Gastrocnemius medialis (tissue), 4 donors: ENCODE measurements around the gene SMYD3. TPM values are rescaled to one million over a fixed set of nuclear protein-coding genes. Genes with fewer than 3 reads are reported as not detected.

Experiments
- ATAC-seq, 2 donors: fragments of 150-250 bp; one replicate each; pipeline ENCODE4 v1.9.1; 2016
- DNase-seq, 2 donors: peaks; one replicate each; pipeline ENCODE4 v3.0.0-alpha.2; 2019
- H3K27ac ChIP-seq, 4 donors: fragments of 200-600 bp; sonication (generic); 1 replicate in 1 of 4; 2 replicates in 3 of 4; pipeline ENCODE4 v1.5.1; 2016 to 2018; ENCODE audit warnings: mild to moderate bottlenecking in 2 of 4, moderate library complexity in 1 of 4
- H3K27me3 ChIP-seq, 3 donors: fragments of 200-600 bp; sonication (generic) in 2 of 3; 1 replicate in 1 of 3; 2 replicates in 2 of 3; pipeline versions ENCODE4 v1.5.1 to v1.6.0; 2016 to 2019; ENCODE audit warnings: mild to moderate bottlenecking in 1 of 3, moderate library complexity in 1 of 3
- H3K36me3 ChIP-seq, 2 donors: fragments of 200-600 bp; sonication (generic) in 1 of 2; one replicate each; pipeline ENCODE4 v1.5.1; 2017 to 2018
- H3K4me1 ChIP-seq, 2 donors: fragments of 200-600 bp; sonication (generic) in 1 of 2; one replicate each; pipeline ENCODE4 v1.5.1; 2016 to 2017; ENCODE audit warnings: mild to moderate bottlenecking in 2 of 2
- H3K4me3 ChIP-seq, 4 donors: fragments of 200-600 bp; sonication (generic) in 3 of 4; 1 replicate in 1 of 4; 2 replicates in 3 of 4; pipeline ENCODE4 v1.5.1; 2016 to 2019; ENCODE audit warnings: mild to moderate bottlenecking in 2 of 4
- H3K9me3 ChIP-seq, 3 donors: fragments of 200-600 bp; sonication (generic) in 2 of 3; 1 replicate in 1 of 3; 2 replicates in 2 of 3; pipeline ENCODE4 v1.5.1; 2016 to 2019
- CTCF ChIP-seq, 5 experiments: fragments of 450-650 bp in 3 of 5; fragments of 200-600 bp in 2 of 5; sonication (generic) in 2 of 5; IDR thresholded peaks in 4 of 5; conservative IDR thresholded peaks in 1 of 5; 1 replicate in 4 of 5; 2 replicates in 1 of 5; pipeline ENCODE4 v1.5.1; 2016 to 2019; ENCODE audit warnings: antibody characterized with exemption in 5 of 5, mild to moderate bottlenecking in 3 of 5, moderate library complexity in 3 of 5
- POLR2A ChIP-seq, 2 donors: fragments of 450-650 bp; IDR thresholded peaks; one replicate each; pipeline ENCODE4 v1.6.1; 2017; ENCODE audit warnings: antibody characterized with exemption in 2 of 2, mild to moderate bottlenecking in 2 of 2, moderate library complexity in 2 of 2
- in situ Hi-C, 4 donors: fragments of 200-750 bp; cut with MboI; loops; one replicate each; pipeline versions ENCODE4 v1.15.0 to v1.8.0; 2017; ENCODE audit warnings: low sequenced_read_pairs in 4 of 4
- intact Hi-C: fragments of 100-400 bp; cut with DNase I; formaldehyde crosslinking; loops from one replicate; pipeline ENCODE4 v1.15.1; 2023; ENCODE audit warnings: low total_unique reads
- total RNA-seq, 4 donors: library from RNA; depleted of rRNA; stranded (reverse); fragments of >200 nt; gene quantifications; one replicate each; pipeline versions ENCODE4 v1.1.0 to v1.2.3, GENCODE V29; 2016

Gene SMYD3
- total RNA-seq, 4 donors from 2014 or later = 4.4 to 10.3 (median 6.3) TPM

DNA sequence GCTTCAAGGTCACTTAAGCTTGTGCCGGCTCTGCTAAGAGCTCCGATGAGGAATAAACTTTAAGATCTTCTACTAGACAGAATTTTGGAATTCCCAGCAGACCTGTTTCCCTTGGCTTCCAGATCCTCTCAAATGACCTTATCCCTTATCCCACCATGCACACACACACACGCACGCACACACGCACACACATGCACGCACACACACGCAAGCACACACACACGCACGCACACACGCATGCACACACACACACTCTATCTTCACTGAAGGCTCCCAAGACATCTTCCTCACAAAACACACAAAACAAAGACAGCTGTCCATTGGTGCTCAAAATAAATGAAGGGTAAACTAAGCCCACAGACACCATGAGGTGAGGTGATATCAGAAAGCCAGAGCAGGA is 692.4 kb downstream of the SMYD3 start:
- intact Hi-C loops = no loop called here
- H3K9me3 ChIP-seq = no peaks in the 10 kb centered on the region
- ATAC-seq (no peak), DNase-seq (no peak)
- H3K27me3 ChIP-seq = no peaks in the 10 kb centered on the region
- H3K4me1 ChIP-seq = no peaks in the 10 kb centered on the region
- in situ Hi-C loops = no loop called here
- no peak overlapping the region for H3K4me3 ChIP-seq
- no peak for TF ChIP-seq POLR2A (IDR thresholded peaks at IDR 0.05)
- TF ChIP-seq CTCF (IDR thresholded peaks at IDR 0.05 in 4 of 5, conservative IDR thresholded peaks at IDR 0.05 in 1 of 5) = no peak
- H3K27ac ChIP-seq = no peak overlapping the region
- H3K36me3 ChIP-seq = no peaks in the 10 kb centered on the region

DNA sequence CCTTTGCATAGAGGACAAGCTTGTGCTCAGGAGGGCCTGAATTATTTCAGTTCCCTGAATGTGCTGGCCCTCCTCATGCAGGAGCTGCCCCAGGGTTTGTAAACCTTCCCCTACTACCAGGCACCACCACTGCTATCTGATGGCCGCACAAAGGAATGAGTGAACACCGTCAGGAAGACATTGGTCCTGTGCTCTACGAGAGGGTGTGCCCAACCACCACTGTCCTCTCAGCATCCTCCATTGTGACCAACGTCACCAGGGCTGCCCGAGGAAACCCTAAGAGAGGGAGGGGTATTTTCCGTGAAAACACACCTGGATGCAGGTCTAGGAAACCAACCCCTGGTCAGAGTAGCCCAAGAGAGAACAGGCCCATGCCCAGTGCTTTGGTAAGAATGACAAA is 694.8 kb downstream of the SMYD3 start:
- DNase-seq = no peak
- H3K9me3 ChIP-seq = no peaks in the 10 kb centered on the region
- ATAC-seq = no peak
- H3K4me1 ChIP-seq = no peaks in the 10 kb centered on the region
- H3K36me3 ChIP-seq = no peaks in the 10 kb centered on the region
- no peak overlapping the region for H3K27ac ChIP-seq
- in situ Hi-C loops = no loop called here
- intact Hi-C loops = no loop called here
- no peak overlapping the region for H3K4me3 ChIP-seq
- TF ChIP-seq POLR2A (IDR thresholded peaks at IDR 0.05) (no peak), CTCF (IDR thresholded peaks at IDR 0.05 in 4 of 5, conservative IDR thresholded peaks at IDR 0.05 in 1 of 5) (no peak)
- no peaks in the 10 kb centered on the region for H3K27me3 ChIP-seq

- Histone ChIP-seq H3K4me1 (no peaks in the 10 kb centered on the region), H3K4me3 (no peak overlapping the region), H3K9me3 (no peaks in the 10 kb centered on the region), H3K36me3 (no peaks in the 10 kb centered on the region), H3K27ac (no peak overlapping the region), H3K27me3 (no peaks in the 10 kb centered on the region)
- no peak for ATAC-seq
- intact Hi-C loops (no loop called here), in situ Hi-C loops (no loop called here)
- TF ChIP-seq CTCF (IDR thresholded peaks at IDR 0.05 in 4 of 5, conservative IDR thresholded peaks at IDR 0.05 in 1 of 5) = no peak
- TF ChIP-seq POLR2A (IDR thresholded peaks at IDR 0.05) = no peak
- DNase-seq = no peak
These were observed 696.2 kb downstream of the SMYD3 start for GRCh38 chr1:245810789-245811337.

GRCh38 chr1:245810181-245810769 is 696.8 kb downstream of the SMYD3 start:
- intact Hi-C loops = no loop called here
- H3K4me1 ChIP-seq = no peaks in the 10 kb centered on the region
- H3K27me3 ChIP-seq = no peaks in the 10 kb centered on the region
- H3K36me3 ChIP-seq = no peaks in the 10 kb centered on the region
- H3K4me3 ChIP-seq = no peak overlapping the region
- in situ Hi-C loops = no loop called here
- DNase-seq (no peak), ATAC-seq (no peak)
- H3K9me3 ChIP-seq = no peaks in the 10 kb centered on the region
- H3K27ac ChIP-seq = no peak overlapping the region
- TF ChIP-seq POLR2A (IDR thresholded peaks at IDR 0.05) (no peak), CTCF (IDR thresholded peaks at IDR 0.05 in 4 of 5, conservative IDR thresholded peaks at IDR 0.05 in 1 of 5) (no peak)

DNA sequence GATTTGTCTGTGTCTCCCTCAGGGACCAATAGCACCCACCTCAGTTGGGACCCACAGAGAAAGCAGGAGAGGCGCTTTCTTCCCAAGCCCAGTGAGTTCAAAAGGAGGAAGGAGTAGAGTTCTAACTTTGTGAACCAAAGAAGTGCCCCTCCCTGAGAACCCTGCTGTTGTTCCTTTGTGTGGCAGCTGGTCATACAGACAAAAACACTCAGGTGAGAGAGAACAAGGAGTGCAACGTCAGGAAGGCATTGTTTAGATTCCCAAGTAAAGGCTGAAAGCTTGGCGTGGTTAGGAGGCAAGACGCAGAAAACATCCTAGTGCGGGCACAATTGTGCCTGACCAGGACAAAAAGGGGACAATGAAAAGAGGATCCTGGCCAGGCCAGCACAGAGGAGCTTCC is 697.7 kb downstream of the SMYD3 start:
- no peak for DNase-seq
- H3K4me1 ChIP-seq = no peaks in the 10 kb centered on the region
- H3K27ac ChIP-seq = no peak overlapping the region
- no peaks in the 10 kb centered on the region for H3K27me3 ChIP-seq
- in situ Hi-C loops (no loop called here), intact Hi-C loops (no loop called here)
- H3K9me3 ChIP-seq = no peaks in the 10 kb centered on the region
- no peaks in the 10 kb centered on the region for H3K36me3 ChIP-seq
- ATAC-seq = no peak
- no peak for TF ChIP-seq POLR2A (IDR thresholded peaks at IDR 0.05)
- no peak for TF ChIP-seq CTCF (IDR thresholded peaks at IDR 0.05 in 4 of 5, conservative IDR thresholded peaks at IDR 0.05 in 1 of 5)
- H3K4me3 ChIP-seq = no peak overlapping the region
